Muscle of leg (tissue), 11 donors: ENCODE data around the gene RTN4. TPM values are rescaled to one million over a fixed set of nuclear protein-coding genes. Genes with fewer than 3 reads are reported as not detected.
"Not testable (repeated sequence)": the region's sequence is repeated elsewhere in the genome, so short reads cannot be mapped to it uniquely, and the experiment has no call there.

ENCODE experiments used
- DNase-seq: peaks from one replicate; pipeline ENCODE4 v3.0.0; 2013
- H3K27ac ChIP-seq: one replicate; pipeline ENCODE4 v1.5.1; 2013; ENCODE audit warnings: mild to moderate bottlenecking, low read length, control low read depth
- H3K27me3 ChIP-seq: one replicate; pipeline ENCODE4 v1.6.1; 2013; ENCODE audit warnings: low read length; ENCODE audit not compliant: control insufficient read depth, insufficient read depth
- H3K36me3 ChIP-seq: one replicate; pipeline ENCODE4 v1.6.1; 2013; ENCODE audit warnings: low read length; ENCODE audit not compliant: control insufficient read depth, insufficient read depth
- H3K4me1 ChIP-seq: one replicate; pipeline ENCODE4 v1.6.1; 2013; ENCODE audit warnings: low read length; ENCODE audit not compliant: control insufficient read depth, insufficient read depth
- H3K4me3 ChIP-seq: one replicate; pipeline ENCODE4 v1.5.1; 2013; ENCODE audit warnings: low read length, control low read depth
- H3K9me3 ChIP-seq: replicated peaks from 2 replicates; pipeline ENCODE4 v1.6.1; 2013; ENCODE audit warnings: low read depth, low read length; ENCODE audit not compliant: control insufficient read depth
- WGBS: methylation state at CpG from one replicate; pipeline ENCODE4 v1.1.5; 2013; ENCODE audit warnings: missing lambda C conversion rate; ENCODE audit not compliant: insufficient coverage; 5-methylcytosine and 5-hydroxymethylcytosine counted together
- polyA plus RNA-seq, 8 donors: library from polyadenylated mRNA; unstranded; fragments of 120-200 nt; gene quantifications; one replicate each; pipeline versions ENCODE4 v1.2.1 to v1.2.3, GENCODE V29; 2013; ENCODE audit warnings: inconsistent platforms in 1 of 8, low replicate concordance in 1 of 8; ENCODE audit not compliant: insufficient read length in 8 of 8, insufficient read depth in 1 of 8
- total RNA-seq: library from RNA; stranded (reverse); fragments of 120-200 nt; gene quantifications from one replicate; pipeline ENCODE4 v1.2.4, GENCODE V29; 2013

Gene RTN4
- total and polyA plus RNA-seq, 9 donors: 456 to 781 (median 588) TPM

GRCh38 chr2:55091681-55092080, 41.4 kb upstream of the RTN4 start:
- WGBS: no CpG with 5 or more reads among the region's 4 CpGs
- H3K9me3 ChIP-seq, H3K27me3 ChIP-seq, H3K27ac ChIP-seq, H3K4me3 ChIP-seq, H3K36me3 ChIP-seq, DNase-seq: not testable (repeated sequence)
- peaks cover 17% of the 10 kb centered on the region for H3K4me1 ChIP-seq

GRCh38 chr2:55090702-55091101, 40.5 kb upstream of the RTN4 start:
- Histone ChIP-seq H3K4me1 (peaks cover 15% of the 10 kb centered on the region), H3K36me3 (no peaks in the 10 kb centered on the region), H3K27ac (no peak overlapping the region), H3K27me3 (no peaks in the 10 kb centered on the region), H3K9me3 (no peaks in the 10 kb centered on the region), H3K4me3 (no peak overlapping the region)
- no peak for DNase-seq
- WGBS: 95% methylated on average over 2 of the region's 2 CpGs

GRCh38 chr2:55089726-55090125, 39.5 kb upstream of the RTN4 start:
- no CpG with 5 or more reads among the region's 1 CpG for WGBS
- peak; percentile 59 for DNase-seq
- Histone ChIP-seq H3K4me1 (peaks cover 15% of the 10 kb centered on the region), H3K27me3 (no peaks in the 10 kb centered on the region), H3K4me3 (no peak overlapping the region), H3K27ac (peak overlapping the region; percentile 16), H3K9me3 (no peaks in the 10 kb centered on the region), H3K36me3 (no peaks in the 10 kb centered on the region)

DNA sequence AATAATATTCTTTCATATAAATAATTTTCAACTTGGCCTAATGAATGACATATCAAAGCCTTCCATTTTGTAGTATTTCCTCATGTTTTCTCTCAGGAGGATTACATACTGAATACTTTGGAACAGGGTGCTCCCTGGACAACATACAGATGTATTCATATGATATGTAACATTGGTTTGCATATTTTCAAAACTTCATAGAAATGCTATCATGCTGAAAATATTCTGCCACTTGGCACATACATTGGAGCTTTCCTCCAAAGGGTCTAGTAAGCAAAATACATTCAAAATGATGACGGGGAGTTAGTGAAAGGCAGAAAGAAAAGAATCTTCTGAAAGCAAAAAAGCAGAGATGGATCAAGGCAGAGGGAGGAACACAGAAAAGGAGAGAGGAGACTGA, 38.1 kb upstream of the RTN4 start:
- no peaks in the 10 kb centered on the region for H3K9me3 ChIP-seq
- H3K36me3 ChIP-seq: no peaks in the 10 kb centered on the region
- H3K27ac ChIP-seq: peak overlapping the region; percentile 45
- no peak overlapping the region for H3K4me3 ChIP-seq
- no peaks in the 10 kb centered on the region for H3K27me3 ChIP-seq
- peak; percentile 92 for DNase-seq
- no CpG with 5 or more reads among the region's 1 CpG for WGBS
- H3K4me1 ChIP-seq: peaks cover 14% of the 10 kb centered on the region

- H3K4me3 ChIP-seq: no peak overlapping the region
- no peak for DNase-seq
- H3K27ac ChIP-seq: peak overlapping the region; percentile 45
- no peaks in the 10 kb centered on the region for H3K9me3 ChIP-seq
- H3K36me3 ChIP-seq: no peaks in the 10 kb centered on the region
- WGBS: no CpG with 5 or more reads among the region's 3 CpGs
- no peaks in the 10 kb centered on the region for H3K27me3 ChIP-seq
- H3K4me1 ChIP-seq: peaks cover 13% of the 10 kb centered on the region
Observed at GRCh38 chr2:55087936-55088335, 37.7 kb upstream of the RTN4 start.

DNA sequence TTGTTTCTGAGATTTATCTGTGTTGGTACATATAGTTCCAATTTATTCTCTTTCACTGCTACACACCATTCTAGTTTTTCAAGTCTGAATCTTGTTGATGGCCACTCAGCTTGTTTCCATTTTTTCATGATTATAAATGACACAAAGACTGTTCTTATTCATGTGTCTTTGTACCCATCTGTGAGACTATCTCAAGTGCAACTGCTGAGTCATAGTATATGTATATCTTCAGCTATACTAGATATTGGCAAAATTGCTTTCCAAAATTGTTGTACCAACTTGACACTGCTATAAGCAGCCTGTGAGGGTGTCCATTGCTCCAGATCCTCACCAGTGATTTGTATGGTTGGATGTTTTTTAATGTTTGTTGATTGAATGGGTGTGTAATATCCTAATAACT, 37.2 kb upstream of the RTN4 start:
- Histone ChIP-seq H3K4me1 (peaks cover 13% of the 10 kb centered on the region), H3K27ac (no peak overlapping the region), H3K27me3 (no peaks in the 10 kb centered on the region), H3K4me3 (no peak overlapping the region), H3K36me3 (no peaks in the 10 kb centered on the region), H3K9me3 (no peaks in the 10 kb centered on the region)
- DNase-seq: no peak

DNA sequence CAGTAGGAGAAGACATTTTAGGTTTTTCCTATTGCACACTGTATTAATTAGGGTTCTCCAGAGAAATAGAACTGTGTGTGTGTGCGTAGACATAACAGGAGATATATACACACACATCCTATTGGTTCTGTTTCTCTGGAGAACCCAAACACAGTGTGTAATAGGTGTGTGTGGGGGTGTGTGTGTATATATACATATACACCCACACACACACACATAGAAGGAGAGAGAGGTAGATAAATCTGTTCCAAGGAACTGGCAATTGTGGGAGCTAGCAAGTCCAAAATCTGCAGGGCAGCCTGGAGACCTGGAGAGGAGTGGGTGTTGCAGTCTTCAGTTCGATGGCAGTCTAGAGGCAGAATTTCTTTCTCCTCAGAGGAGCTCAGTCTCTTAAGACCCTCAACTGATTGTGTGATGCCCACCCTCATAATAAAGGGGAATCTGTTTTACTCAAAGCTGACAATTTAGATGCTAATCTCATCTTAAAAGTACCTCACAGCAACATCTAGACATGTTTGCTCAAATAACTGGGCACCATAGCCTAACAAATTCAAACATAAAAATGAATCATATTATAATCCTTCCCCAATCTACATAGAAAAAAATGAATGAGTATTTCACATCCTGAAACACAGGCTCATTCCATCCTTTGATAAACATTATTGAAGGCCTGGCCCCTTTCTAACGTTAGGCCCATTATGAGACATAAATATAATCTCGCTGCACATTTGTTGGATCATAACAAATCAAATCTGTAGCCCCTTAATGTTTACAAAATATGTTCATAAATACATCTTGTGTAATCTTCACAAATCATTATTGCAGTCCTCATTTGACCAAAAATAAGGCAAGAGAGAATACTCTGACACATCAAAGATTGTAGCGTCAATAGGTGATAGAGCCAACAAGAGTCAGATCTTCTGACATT, 35.1 kb upstream of the RTN4 start:
- Histone ChIP-seq H3K4me3 (no peak overlapping the region), H3K9me3 (no peaks in the 10 kb centered on the region), H3K4me1 (peaks cover 13% of the 10 kb centered on the region), H3K27me3 (no peaks in the 10 kb centered on the region), H3K36me3 (no peaks in the 10 kb centered on the region), H3K27ac (no peak overlapping the region)
- DNase-seq: no peak
- no CpG with 5 or more reads among the region's 5 CpGs for WGBS

DNA sequence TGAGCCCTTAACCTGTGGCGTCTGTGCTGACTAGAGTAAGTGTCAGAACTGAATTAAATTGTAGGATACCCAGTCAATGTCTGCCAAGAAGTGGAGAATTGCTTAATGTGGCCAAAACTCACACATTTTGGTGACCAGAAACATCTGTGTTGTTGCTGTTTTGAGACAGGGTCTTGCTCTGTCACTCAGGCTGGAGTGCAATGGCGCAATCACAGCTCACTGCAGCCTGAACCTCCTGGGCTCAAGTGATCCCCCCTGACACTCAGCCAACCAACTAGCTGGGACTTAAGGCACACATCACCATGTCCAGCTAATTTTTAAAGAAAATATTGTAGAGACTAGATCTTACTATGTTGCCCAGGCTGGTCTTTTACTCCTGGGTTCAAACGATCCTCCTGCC, 34.4 kb upstream of the RTN4 start:
- Histone ChIP-seq H3K27ac (no peak overlapping the region), H3K4me3 (no peak overlapping the region), H3K4me1 (peaks cover 11% of the 10 kb centered on the region), H3K27me3 (no peaks in the 10 kb centered on the region), H3K36me3 (no peaks in the 10 kb centered on the region), H3K9me3 (no peaks in the 10 kb centered on the region)
- 75% methylated on average over 1 of the region's 3 CpGs for WGBS
- no peak for DNase-seq

GRCh38 chr2:55080204-55080738, 30.0 kb upstream of the RTN4 start:
- WGBS: 100% methylated on average over 3 of the region's 7 CpGs
- Histone ChIP-seq H3K27ac (no peak overlapping the region), H3K36me3 (no peaks in the 10 kb centered on the region), H3K4me3 (no peak overlapping the region), H3K9me3 (no peaks in the 10 kb centered on the region), H3K27me3 (no peaks in the 10 kb centered on the region), H3K4me1 (no peaks in the 10 kb centered on the region)
- no peak for DNase-seq

GRCh38 chr2:55078956-55079355, 28.7 kb upstream of the RTN4 start:
- 56% methylated on average over 2 of the region's 2 CpGs for WGBS
- H3K9me3 ChIP-seq: no peaks in the 10 kb centered on the region
- DNase-seq: no peak
- H3K36me3 ChIP-seq: no peaks in the 10 kb centered on the region
- no peak overlapping the region for H3K4me3 ChIP-seq
- H3K4me1 ChIP-seq: no peaks in the 10 kb centered on the region
- no peak overlapping the region for H3K27ac ChIP-seq
- no peaks in the 10 kb centered on the region for H3K27me3 ChIP-seq
